Activated naive CD4-positive, alpha-beta T cell treated with anti-CD3 and anti-CD28 coated beads, Interleukin-2, amount 50 U/mL, for 16 hours (primary cell): ENCODE measurements around the gene BRSK1.

Experiments used
- DNase-seq: peaks from one replicate; pipeline ENCODE4 v3.0.0-alpha.2; 2020

The BRSK1 gene

GRCh38 chr19:55275851-55276719 is 7.7 kb upstream of the BRSK1 start:
- no peak for DNase-seq

- DNase-seq = no peak
Observed at GRCh38 chr19:55276720-55277430, 6.9 kb upstream of the BRSK1 start.

GRCh38 chr19:55277494-55277893 is 6.3 kb upstream of the BRSK1 start:
- DNase-seq = no peak

GRCh38 chr19:55278391-55279135 is 5.2 kb upstream of the BRSK1 start:
- no peak for DNase-seq

GRCh38 chr19:55279340-55279739 is 4.5 kb upstream of the BRSK1 start:
- DNase-seq = no peak

GRCh38 chr19:55279770-55280643 is 3.8 kb upstream of the BRSK1 start, which contains the start of gene HSPBP1:
Gene HSPBP1 (minus strand): TSS chr19:55280110. CDS start chr19:55279608, 502 bp downstream.
- peak; percentile 93 for DNase-seq

GRCh38 chr19:55284405-55285058 is 735 bp downstream of the BRSK1 start:
- no peak for DNase-seq

GRCh38 chr19:55285229-55285890 is 1.6 kb downstream of the BRSK1 start:
- no peak for DNase-seq

GRCh38 chr19:55287361-55288079 is 3.7 kb downstream of the BRSK1 start:
- no peak for DNase-seq

GRCh38 chr19:55289117-55289796 is 5.5 kb downstream of the BRSK1 start:
- DNase-seq = no peak

- DNase-seq = no peak
Observed at GRCh38 chr19:55297267-55297666, 13.5 kb downstream of the BRSK1 start.

- no peak for DNase-seq
Observed at GRCh38 chr19:55299991-55300390, 16.2 kb downstream of the BRSK1 start.

- no peak for DNase-seq
Observed at GRCh38 chr19:55300886-55301458, 17.2 kb downstream of the BRSK1 start.

GRCh38 chr19:55301459-55302317 is 17.9 kb downstream of the BRSK1 start:
- DNase-seq = peak; percentile 95

- DNase-seq = no peak
Observed at GRCh38 chr19:55302318-55302703, 18.5 kb downstream of the BRSK1 start.

- no peak for DNase-seq
Observed at GRCh38 chr19:55303477-55303876, 19.7 kb downstream of the BRSK1 start.

GRCh38 chr19:55304279-55304978 is 20.6 kb downstream of the BRSK1 start:
- DNase-seq = no peak

GRCh38 chr19:55304980-55305379 is 21.2 kb downstream of the BRSK1 start:
- no peak for DNase-seq
